ENCODE results near the gene NUBP2. TPM values are rescaled to one million over a fixed set of nuclear protein-coding genes. Genes with fewer than 3 reads are reported as not detected.

The NUBP2 gene
- total RNA-seq, 2 experiments from 2014 or later, result 63.6 to 64.2 TPM

DNA sequence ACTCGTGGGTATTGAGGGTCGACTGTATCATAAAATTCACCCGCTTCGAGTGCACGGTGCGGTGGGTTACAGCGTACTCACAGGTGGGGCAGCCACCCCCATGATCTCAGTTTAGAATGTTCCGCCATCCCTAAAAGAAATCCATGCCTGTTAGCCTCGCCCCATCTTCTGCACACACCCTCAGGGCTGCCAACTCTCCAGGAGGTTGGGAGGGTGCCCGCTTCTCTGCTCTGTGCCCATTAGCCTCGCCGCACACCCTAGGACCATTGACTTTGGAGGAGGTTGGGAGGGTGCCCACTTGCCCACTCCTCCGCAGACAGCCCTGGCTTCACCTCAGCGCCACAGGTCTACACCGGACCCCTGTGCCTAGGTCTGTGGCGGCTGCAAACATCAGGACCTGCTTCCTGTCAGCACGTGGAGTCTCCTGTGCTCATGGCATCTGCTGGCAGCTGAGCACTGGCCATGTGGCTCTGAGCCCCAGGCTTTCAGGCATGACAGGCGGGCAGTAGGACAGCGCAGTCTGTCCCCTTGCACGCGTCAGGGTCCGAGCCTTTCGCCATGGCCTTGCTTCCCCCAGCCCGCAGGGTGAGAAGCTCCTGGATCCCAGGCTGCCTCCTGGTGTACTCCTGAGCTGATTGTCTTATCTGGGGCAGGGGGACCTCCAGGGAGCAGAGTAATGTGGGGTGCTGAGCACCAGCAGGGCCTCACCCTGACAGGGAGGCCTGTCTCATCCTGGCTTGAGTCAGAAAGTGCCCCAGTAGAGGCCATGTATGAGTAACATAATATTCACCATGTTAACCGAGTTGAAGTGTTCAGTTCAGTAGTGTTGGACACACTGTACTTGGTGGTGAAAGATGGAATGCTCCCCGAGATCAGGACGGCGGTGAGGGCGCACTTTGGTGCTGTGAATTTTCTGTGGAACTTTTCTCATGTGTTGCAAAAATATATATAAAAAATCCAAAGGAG lies 33.3 kb upstream of the NUBP2 start:
- no peak overlapping the region for H3K4me3 Mint-ChIP-seq
- no peaks in the 10 kb centered on the region for H3K4me1 Mint-ChIP-seq
- H3K27ac Mint-ChIP-seq, result no peak overlapping the region
- peaks cover 1% of the 10 kb centered on the region for H3K36me3 Mint-ChIP-seq
- no peaks in the 10 kb centered on the region for H3K27me3 Mint-ChIP-seq
- DNase-seq, result no peak
- no peaks in the 10 kb centered on the region for H3K9me3 Mint-ChIP-seq

DNA sequence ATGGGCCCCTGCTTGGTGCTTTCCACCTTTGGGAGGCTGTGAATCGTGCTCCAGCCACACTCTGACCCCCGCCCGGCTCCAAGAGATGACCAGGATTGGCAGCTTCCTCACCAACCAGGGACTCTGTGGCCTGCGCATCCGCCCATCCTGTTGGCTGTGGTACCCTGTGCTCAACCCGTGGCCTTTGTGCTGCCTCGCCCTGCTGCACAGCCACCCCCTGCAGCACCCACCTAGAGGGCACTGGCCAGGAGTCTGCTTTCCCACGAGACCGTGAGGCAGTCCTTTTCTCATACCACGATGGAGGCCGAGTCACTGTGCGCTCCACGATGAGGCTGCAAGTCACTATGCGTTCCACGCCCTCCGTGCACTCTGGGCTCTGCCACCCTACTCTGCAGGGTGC lies 30.8 kb upstream of the NUBP2 start:
- no peaks in the 10 kb centered on the region for H3K27me3 Mint-ChIP-seq
- peaks cover 6% of the 10 kb centered on the region for H3K36me3 Mint-ChIP-seq
- no peak overlapping the region for H3K4me3 Mint-ChIP-seq
- DNase-seq, result no peak
- peaks cover 4% of the 10 kb centered on the region for H3K4me1 Mint-ChIP-seq
- no peak overlapping the region for H3K27ac Mint-ChIP-seq
- no peaks in the 10 kb centered on the region for H3K9me3 Mint-ChIP-seq

DNA sequence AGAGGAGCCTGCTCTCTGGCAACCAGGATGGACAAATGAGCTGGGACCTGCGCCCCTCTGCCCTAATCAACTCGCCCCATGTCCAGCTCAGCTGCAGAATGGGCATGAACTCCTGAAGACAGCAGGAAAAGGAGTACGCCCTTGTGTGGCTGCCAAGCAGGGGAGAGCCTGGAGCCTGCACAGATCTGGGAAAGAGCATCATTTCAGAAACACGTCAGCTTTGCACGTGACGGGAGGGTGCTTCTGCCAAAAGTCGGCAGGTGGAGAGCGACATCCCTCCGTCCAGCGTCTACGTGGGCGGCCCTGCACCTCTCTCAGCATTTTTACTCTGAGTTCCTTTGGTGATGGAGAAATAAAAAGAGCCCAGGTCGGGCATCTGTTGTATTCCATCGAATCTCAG lies 29.9 kb upstream of the NUBP2 start:
- peaks cover 10% of the 10 kb centered on the region for H3K4me1 Mint-ChIP-seq
- DNase-seq, result no peak
- H3K36me3 Mint-ChIP-seq, result peaks cover 6% of the 10 kb centered on the region
- H3K27me3 Mint-ChIP-seq, result no peaks in the 10 kb centered on the region
- H3K9me3 Mint-ChIP-seq, result no peaks in the 10 kb centered on the region
- H3K27ac Mint-ChIP-seq, result no peak overlapping the region
- H3K4me3 Mint-ChIP-seq, result no peak overlapping the region

DNA sequence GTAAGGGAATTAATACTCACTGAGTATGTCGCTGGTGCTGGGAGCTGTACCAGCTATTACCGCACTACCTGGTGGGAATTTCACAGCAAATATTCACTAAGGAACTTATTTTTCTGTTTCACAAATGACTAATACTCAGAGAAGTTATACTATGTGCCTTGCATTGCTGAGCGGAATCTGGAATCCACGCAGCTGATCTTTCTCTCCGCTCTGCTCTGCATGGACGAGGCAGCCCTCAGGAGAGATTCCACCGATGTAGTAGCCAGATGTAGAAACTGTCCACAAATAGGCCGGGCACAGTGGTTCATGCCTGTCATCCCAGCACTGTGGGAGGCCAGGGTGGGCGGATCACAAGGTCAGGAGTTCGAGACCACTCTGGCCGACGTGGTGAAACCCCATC lies 28.6 kb upstream of the NUBP2 start:
- Mint-ChIP-seq H3K4me3 (no peak overlapping the region), H3K36me3 (peaks cover 6% of the 10 kb centered on the region), H3K4me1 (peaks cover 10% of the 10 kb centered on the region), H3K27me3 (no peaks in the 10 kb centered on the region), H3K9me3 (no peaks in the 10 kb centered on the region), H3K27ac (no peak overlapping the region)
- no peak for DNase-seq

DNA sequence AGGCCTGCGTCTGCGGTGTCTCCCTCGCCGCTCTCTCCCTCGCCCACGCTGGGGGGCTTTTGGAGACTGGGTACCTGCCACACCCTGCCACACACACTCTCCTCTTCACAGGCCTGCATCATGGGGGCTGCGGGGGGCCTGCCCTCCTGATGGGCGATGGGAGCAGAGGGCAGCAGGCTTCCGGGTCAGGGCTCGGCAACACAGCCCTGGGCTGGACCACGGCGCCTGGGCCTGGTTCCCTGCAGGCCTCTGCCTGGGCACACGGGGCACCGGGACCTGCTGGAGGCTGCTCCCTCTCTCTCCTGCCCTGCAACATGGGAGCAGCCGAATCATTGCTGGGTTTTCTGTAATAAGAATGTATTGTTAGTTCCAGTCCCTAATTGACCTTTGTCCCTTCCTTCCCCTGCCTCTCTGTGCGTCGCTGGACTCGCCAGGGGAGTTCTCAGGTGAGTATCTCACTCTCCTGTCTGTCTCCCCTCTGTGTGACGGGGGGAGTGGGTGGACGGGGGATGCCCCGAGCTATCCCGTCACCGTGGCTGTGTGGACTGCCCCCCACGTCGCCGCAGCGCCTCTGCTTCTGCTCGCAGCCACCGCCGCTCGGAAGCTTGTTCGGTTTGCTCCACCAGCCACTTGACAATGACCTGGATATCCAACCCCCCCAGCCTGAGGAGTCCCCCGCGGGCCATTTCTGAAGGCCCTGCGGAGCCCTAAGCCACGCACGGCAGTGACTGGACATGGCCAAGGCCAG lies 24.9 kb upstream of the NUBP2 start:
- Mint-ChIP-seq H3K36me3 (peaks cover 6% of the 10 kb centered on the region), H3K4me1 (peaks cover 10% of the 10 kb centered on the region), H3K4me3 (no peak overlapping the region)

DNA sequence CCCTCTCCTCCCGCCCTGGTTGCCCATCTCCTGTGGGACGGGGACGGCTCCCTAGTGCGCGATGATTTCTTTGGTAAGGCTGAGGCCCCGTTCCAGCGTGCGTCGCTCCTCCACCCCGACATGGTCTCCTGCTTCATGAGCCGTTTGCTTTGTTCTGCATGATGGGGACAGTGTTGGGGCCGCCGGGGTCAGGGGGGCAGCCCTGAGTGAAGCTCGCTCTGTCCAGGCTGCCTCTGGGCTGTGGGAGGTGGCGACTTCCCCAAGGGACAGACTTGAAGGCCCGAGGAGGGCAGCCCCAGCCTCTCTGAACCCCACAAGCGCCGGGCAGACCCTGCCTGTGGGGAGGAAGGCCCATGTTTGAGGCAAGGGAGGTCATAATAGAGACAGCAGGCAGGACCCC lies 23.8 kb upstream of the NUBP2 start:
- Mint-ChIP-seq H3K36me3 (peaks cover 6% of the 10 kb centered on the region), H3K4me3 (no peak overlapping the region), H3K4me1 (peaks cover 10% of the 10 kb centered on the region), H3K27me3 (no peaks in the 10 kb centered on the region), H3K9me3 (no peaks in the 10 kb centered on the region), H3K27ac (no peak overlapping the region)
- no peak for DNase-seq

More for the DNA sequence above, 24.9 kb upstream of the NUBP2 start:
- Mint-ChIP-seq H3K27me3 (no peaks in the 10 kb centered on the region), H3K9me3 (no peaks in the 10 kb centered on the region), H3K27ac (no peak overlapping the region)
- no peak for DNase-seq

DNA sequence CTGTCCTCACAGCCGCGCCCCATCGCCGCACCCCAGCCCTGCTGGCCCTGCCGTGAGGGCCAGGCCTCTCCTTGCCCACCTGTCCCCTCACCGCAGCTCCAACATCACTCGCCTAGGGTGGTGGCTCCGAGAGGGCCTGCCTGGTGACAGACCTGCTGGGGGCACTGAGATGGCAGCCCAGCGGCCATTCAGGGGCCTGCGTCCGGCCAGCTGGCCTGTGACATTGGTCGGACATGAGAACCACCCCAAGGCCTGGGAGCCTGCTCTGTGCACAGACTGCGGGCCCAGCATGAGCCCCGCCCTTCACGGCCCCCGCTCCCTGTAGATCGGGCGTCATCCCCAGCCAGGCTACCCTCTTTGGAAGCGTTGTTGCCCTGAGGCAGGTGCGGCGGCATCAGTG lies 23.2 kb upstream of the NUBP2 start:
- Mint-ChIP-seq H3K9me3 (no peaks in the 10 kb centered on the region), H3K4me1 (peaks cover 10% of the 10 kb centered on the region), H3K27ac (no peak overlapping the region), H3K4me3 (no peak overlapping the region), H3K36me3 (peaks cover 6% of the 10 kb centered on the region), H3K27me3 (no peaks in the 10 kb centered on the region)
- DNase-seq, result no peak

DNA sequence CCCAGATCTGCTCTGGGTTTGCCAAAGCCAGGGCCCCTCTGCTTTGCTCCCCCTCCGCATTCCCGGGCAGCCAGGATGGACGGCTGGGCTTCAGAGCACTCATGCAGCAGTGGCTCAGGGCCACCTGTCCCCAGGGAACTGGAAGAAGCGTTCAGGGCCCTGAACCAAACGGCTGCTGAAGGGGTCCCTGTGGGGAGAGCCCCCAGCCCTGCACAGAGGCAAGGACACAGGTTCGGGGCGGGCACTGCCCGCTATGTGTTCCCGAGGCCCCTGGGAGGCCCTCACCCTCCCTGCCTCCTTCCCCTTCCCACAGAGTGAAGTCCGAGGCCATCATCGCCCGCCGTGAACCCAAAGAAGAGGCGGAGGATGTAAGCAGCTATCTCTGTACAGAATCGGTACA lies 21.8 kb upstream of the NUBP2 start:
- Mint-ChIP-seq H3K9me3 (no peaks in the 10 kb centered on the region), H3K4me3 (no peak overlapping the region), H3K4me1 (peaks cover 10% of the 10 kb centered on the region), H3K27me3 (no peaks in the 10 kb centered on the region), H3K36me3 (no peaks in the 10 kb centered on the region), H3K27ac (no peak overlapping the region)
- no peak for DNase-seq

DNA sequence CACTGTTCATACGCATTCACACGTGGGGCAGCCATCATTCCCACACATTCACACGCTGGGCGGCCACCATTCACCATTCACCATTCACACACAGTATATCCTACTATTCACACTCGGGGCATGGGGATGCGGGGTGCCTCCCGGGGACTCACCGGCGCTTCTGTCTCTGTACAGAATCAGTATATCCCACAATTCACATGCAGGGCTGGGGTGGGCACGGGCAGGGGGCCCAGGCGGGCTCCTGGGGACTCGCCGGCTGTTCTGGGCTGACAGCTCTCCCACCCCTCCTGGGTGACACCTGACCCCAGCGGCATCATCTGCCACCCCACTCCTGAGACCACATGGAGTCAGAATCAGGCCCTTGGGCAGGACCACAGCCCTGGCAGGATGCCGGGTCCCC lies 21.0 kb upstream of the NUBP2 start:
- DNase-seq, result no peak
- Mint-ChIP-seq H3K27ac (no peak overlapping the region), H3K36me3 (no peaks in the 10 kb centered on the region), H3K27me3 (no peaks in the 10 kb centered on the region), H3K9me3 (no peaks in the 10 kb centered on the region), H3K4me3 (no peak overlapping the region), H3K4me1 (peaks cover 8% of the 10 kb centered on the region)

DNA sequence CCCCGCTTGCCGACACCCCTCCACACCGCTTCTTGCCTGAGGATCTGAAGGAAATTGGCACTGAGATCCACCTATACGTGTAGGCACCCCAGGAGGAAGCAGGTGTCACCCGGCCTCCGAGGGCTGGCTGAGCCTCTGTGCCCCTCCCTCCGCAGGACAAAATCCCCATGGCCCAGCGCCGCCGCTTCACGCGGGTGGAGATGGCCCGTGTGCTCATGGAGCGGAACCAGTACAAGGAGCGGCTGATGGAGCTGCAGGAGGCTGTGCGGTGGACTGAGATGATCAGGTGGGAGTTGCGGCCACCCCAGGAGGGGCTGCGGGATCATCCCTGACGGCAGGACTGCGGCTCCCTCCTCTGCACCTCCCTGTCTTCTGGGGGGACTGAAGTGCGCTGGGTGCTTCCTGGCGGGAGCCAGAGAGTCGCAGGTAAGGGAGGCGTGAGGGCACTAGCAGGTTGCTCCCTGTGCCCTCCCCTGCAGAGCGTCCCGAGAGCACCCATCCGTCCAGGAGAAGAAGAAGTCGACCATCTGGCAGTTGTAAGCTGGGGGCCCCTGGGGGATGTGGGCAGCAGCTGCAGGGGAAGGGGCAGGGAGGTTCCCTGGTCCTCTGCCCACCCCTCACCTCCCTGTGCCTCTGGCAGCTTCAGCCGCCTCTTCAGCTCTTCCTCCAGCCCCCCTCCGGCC lies 20.4 kb upstream of the NUBP2 start:
- no peak overlapping the region for H3K4me3 Mint-ChIP-seq
- DNase-seq, result no peak
- no peaks in the 10 kb centered on the region for H3K36me3 Mint-ChIP-seq
- no peaks in the 10 kb centered on the region for H3K27me3 Mint-ChIP-seq
- H3K9me3 Mint-ChIP-seq, result no peaks in the 10 kb centered on the region
- no peak overlapping the region for H3K27ac Mint-ChIP-seq
- H3K4me1 Mint-ChIP-seq, result peaks cover 3% of the 10 kb centered on the region

DNA sequence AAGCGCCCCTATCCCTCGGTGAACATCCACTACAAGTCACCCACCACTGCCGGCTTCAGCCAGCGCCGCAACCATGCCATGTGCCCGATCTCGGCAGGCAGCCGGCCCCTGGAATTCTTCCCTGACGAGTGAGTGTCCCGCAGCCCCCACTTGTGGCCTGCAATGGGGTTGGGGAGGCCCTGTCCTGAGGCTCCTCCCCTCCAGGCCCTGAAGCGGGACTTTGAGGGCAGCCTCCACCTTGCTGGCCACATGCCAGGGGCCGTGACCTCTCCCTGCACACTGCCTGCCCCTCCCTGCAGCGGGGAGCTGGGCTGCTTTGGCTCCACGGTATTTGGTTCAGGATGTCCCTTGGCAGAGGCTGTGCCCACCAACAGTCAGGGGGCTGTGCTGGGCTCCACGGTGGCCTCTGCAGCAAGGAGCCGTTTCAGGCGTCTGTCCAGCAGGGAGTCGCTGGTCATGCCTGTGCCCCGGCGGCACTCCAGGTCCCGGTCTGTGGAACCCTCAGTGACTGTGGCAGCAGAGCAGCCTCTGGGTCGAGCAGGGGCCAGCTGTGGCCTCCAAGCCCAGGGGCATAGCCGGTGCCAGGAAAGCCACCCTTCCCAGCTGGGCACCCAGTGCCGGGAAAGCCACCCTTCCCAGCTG lies 19.8 kb upstream of the NUBP2 start:
- no peaks in the 10 kb centered on the region for H3K9me3 Mint-ChIP-seq
- H3K27me3 Mint-ChIP-seq, result no peaks in the 10 kb centered on the region
- no peak overlapping the region for H3K4me3 Mint-ChIP-seq
- no peaks in the 10 kb centered on the region for H3K4me1 Mint-ChIP-seq
- H3K36me3 Mint-ChIP-seq, result peaks cover 2% of the 10 kb centered on the region
- H3K27ac Mint-ChIP-seq, result no peak overlapping the region
- no peak for DNase-seq

DNA sequence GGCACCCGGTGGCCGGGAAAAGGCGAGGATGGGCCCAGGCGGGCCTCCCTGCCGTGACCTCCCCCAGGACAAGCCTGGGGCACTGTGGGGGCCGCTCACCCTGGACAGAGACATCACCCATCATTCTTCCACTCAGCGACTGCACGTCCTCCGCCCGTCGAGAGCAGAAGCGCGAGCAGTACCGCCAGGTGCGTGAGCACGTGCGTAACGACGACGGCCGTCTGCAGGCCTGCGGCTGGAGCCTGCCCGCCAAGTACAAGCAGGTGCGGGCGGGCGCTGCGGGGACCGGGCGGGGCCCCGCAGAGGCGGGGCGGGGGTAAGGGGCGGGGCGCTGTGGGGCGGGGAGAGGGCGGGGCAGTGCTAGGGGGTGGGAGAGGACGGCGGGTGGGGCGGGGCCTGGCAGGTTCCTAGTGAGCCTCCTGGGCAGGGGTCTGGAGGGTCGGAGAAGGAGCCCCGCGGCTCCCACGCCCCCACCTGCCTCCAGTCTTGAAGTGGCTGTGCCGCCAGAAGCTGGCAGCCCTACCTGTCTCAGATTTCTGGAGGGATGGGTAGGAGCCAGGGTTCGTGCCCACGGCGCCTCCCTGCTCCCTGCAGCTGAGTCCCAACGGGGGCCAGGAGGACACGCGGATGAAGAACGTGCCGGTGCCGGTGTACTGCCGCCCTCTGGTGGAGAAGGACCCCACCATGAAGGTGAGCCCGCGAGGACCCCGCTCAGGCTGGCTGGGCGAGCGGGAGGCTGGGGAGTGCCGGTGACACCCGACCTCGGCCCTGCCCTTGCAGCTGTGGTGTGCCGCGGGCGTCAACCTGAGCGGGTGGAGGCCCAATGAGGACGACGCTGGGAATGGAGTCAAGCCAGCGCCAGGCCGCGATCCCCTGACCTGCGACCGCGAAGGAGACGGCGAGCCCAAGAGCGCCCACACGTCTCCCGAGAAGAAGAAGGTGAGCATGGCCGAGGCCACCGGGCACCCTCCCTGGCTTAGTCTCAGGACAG lies 18.9 kb upstream of the NUBP2 start:
- no peak overlapping the region for H3K27ac Mint-ChIP-seq
- no peaks in the 10 kb centered on the region for H3K27me3 Mint-ChIP-seq
- no peaks in the 10 kb centered on the region for H3K4me1 Mint-ChIP-seq
- H3K36me3 Mint-ChIP-seq, result peaks cover 2% of the 10 kb centered on the region
- no peak for DNase-seq
- H3K4me3 Mint-ChIP-seq, result no peak overlapping the region
- H3K9me3 Mint-ChIP-seq, result no peaks in the 10 kb centered on the region

DNA sequence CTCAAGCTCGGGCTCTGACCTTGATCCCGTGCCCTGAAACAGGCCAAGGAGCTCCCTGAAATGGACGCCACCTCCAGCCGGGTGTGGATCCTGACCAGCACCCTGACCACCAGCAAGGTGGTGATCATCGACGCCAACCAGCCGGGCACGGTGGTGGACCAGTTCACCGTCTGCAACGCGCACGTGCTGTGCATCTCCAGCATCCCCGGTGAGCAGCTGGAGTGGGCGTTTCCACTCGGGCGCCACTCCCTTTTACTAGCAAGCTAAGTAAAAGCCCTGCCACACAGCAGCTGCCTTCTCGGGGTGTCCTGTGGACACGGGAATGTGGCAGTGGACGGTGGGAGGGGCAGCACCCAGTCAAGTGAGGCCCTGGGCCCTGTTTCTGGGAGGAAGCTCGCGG lies 17.8 kb upstream of the NUBP2 start:
- H3K27me3 Mint-ChIP-seq, result no peaks in the 10 kb centered on the region
- H3K4me3 Mint-ChIP-seq, result no peak overlapping the region
- peaks cover under 1% of the 10 kb centered on the region for H3K4me1 Mint-ChIP-seq
- H3K36me3 Mint-ChIP-seq, result peaks cover 2% of the 10 kb centered on the region
- no peak overlapping the region for H3K27ac Mint-ChIP-seq
- H3K9me3 Mint-ChIP-seq, result no peaks in the 10 kb centered on the region
- DNase-seq, result no peak

DNA sequence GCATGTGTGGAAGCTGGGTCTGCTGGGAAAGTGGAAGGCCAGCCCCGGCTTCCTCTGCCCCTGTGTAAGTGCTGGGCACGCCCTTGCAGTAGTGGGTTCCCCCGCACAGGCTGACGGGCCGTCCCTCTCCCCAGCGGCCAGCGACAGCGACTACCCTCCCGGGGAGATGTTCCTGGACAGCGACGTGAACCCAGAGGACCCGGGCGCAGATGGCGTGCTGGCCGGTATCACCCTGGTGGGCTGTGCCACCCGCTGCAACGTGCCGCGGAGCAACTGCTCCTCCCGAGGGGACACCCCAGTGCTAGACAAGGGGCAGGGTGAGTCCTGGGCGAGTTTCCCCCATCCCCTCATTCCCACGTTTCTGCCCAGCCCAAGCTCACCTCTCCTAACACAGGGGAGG lies 16.9 kb upstream of the NUBP2 start:
- Mint-ChIP-seq H3K4me3 (no peak overlapping the region), H3K36me3 (peaks cover 7% of the 10 kb centered on the region), H3K4me1 (peaks cover 5% of the 10 kb centered on the region), H3K9me3 (no peaks in the 10 kb centered on the region), H3K27me3 (no peaks in the 10 kb centered on the region), H3K27ac (no peak overlapping the region)
- no peak for DNase-seq

Data from activated naive CD8-positive, alpha-beta T cell treated with anti-CD3 and anti-CD28 coated beads for 36 hours (primary cell).